Measurements from ENCODE around the gene SLC27A5.
A peak's percentile ranks its signal among the peaks of the same experiment; 100 is the strongest.

DNA sequence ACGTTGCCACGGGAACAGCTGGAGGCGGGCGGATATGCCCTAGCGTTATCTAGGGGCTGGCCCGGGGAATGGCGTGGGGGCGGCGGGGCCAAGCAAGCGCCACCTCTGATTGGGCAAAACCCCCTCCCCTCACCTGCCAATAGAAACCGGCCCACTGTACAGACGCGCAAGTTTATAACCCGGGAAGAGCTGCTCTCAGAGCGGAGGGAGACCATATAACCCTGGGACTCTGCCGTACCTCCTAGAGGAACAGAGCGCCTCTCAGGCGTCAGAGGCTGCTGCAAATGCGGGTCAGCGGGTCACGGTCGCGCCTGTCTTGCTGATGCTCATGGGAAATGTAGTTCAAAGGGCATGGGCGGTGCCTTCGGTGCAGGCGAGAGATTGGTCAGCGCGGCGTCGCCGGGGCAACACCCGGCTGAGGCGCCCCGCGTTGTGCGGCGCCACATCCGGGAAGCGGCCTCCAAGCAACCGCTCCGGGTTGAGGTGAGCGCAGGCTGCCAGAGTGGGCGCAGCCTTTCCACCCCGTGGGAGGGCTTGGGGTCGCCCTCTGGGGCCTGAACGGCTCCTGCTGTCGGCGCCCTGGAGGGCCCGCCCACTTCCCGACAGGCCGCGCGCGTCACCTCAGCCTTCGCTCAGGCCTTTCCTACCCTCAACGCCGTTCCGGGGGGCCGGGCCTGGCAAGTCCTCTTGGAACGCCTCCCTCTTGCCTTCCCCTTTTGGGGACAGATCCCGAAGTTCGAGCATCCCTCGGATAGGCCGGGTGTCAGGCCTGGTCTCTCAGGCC, 35.9 kb downstream of the SLC27A5 start, which contains the start of gene ZNF446:
- TF ChIP-seq POLR2A (IDR thresholded peaks at IDR 0.05) (no peak), EP300 (IDR thresholded peaks at IDR 0.05) (peak; percentile 2)
- TF ChIP-seq, protein P1, sequence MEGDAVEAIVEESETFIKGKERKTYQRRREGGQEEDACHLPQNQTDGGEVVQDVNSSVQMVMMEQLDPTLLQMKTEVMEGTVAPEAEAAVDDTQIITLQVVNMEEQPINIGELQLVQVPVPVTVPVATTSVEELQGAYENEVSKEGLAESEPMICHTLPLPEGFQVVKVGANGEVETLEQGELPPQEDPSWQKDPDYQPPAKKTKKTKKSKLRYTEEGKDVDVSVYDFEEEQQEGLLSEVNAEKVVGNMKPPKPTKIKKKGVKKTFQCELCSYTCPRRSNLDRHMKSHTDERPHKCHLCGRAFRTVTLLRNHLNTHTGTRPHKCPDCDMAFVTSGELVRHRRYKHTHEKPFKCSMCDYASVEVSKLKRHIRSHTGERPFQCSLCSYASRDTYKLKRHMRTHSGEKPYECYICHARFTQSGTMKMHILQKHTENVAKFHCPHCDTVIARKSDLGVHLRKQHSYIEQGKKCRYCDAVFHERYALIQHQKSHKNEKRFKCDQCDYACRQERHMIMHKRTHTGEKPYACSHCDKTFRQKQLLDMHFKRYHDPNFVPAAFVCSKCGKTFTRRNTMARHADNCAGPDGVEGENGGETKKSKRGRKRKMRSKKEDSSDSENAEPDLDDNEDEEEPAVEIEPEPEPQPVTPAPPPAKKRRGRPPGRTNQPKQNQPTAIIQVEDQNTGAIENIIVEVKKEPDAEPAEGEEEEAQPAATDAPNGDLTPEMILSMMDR (IDR thresholded peaks at IDR 0.05): no peak
